TTC549 (cell line): ENCODE data around the gene SLC38A11.
A peak's percentile ranks its signal among the peaks of the same experiment; 100 is the strongest.
"Not testable (repeated sequence)": the region's sequence is repeated elsewhere in the genome, so short reads cannot be mapped to it uniquely, and the experiment has no call there.

ENCODE experiments used
- FAIRE-seq: peaks from 2 replicates; lab custom pipeline; 2012; peaks lifted over from hg19 to GRCh38; lab: Jason Lieb, UNC

Gene SLC38A11

GRCh38 chr2:164954954-164955701 is at the start of gene SLC38A11:
SLC38A11 (minus strand) TSS chr2:164955525; CDS start chr2:164955247, 278 bp downstream.
- FAIRE-seq = no peak

- FAIRE-seq = no peak
These were observed 48.3 kb upstream of the SLC38A11 start for GRCh38 chr2:165003443-165004130.

- no peak for FAIRE-seq
These were observed 47.3 kb upstream of the SLC38A11 start for GRCh38 chr2:165002638-165003037.

- not testable (repeated sequence) for FAIRE-seq
These were observed 39.5 kb upstream of the SLC38A11 start for GRCh38 chr2:164994664-164995299.

GRCh38 chr2:164993287-164994016 is 38.1 kb upstream of the SLC38A11 start:
- no peak for FAIRE-seq

- FAIRE-seq = peak; percentile 96
These were observed 37.5 kb upstream of the SLC38A11 start for GRCh38 chr2:164992818-164993217.

GRCh38 chr2:164992093-164992454 is 36.7 kb upstream of the SLC38A11 start:
- FAIRE-seq = not testable (repeated sequence)

GRCh38 chr2:164991361-164992092 is 36.2 kb upstream of the SLC38A11 start:
- FAIRE-seq = peak; percentile 40

- FAIRE-seq = not testable (repeated sequence)
These were observed 35.6 kb upstream of the SLC38A11 start for GRCh38 chr2:164990953-164991352.

- not testable (repeated sequence) for FAIRE-seq
These were observed 33.5 kb upstream of the SLC38A11 start for GRCh38 chr2:164988805-164989204.

- FAIRE-seq = not testable (repeated sequence)
These were observed 30.7 kb upstream of the SLC38A11 start for GRCh38 chr2:164986027-164986426.

GRCh38 chr2:164984428-164984827 is 29.1 kb upstream of the SLC38A11 start:
- FAIRE-seq = no peak

GRCh38 chr2:164981217-164981990 is 26.1 kb upstream of the SLC38A11 start:
- no peak for FAIRE-seq

- FAIRE-seq = not testable (repeated sequence)
These were observed 25.4 kb upstream of the SLC38A11 start for GRCh38 chr2:164980688-164981087.

GRCh38 chr2:164979113-164979512 is 23.8 kb upstream of the SLC38A11 start:
- no peak for FAIRE-seq

GRCh38 chr2:164976875-164977470 is 21.6 kb upstream of the SLC38A11 start:
- not testable (repeated sequence) for FAIRE-seq

GRCh38 chr2:164976301-164976700 is 21.0 kb upstream of the SLC38A11 start:
- no peak for FAIRE-seq

- FAIRE-seq = peak; percentile 49
These were observed 20.6 kb upstream of the SLC38A11 start for GRCh38 chr2:164975891-164976290.

- FAIRE-seq = no peak
These were observed 18.9 kb upstream of the SLC38A11 start for GRCh38 chr2:164974221-164974620.

- no peak for FAIRE-seq
These were observed 16.9 kb upstream of the SLC38A11 start for GRCh38 chr2:164972216-164972615.
